ENCODE measurements around the gene RPL6. TPM values are rescaled to one million over a fixed set of nuclear protein-coding genes. Genes with fewer than 3 reads are reported as not detected.

RPL6 gene
- total and polyA plus RNA-seq, 9 of the 15 experiments (the other 6 are each of a cell fraction or from before 2014, with no cell fraction given): 1,519 to 3,103 (median 2,396) TPM

- TF ChIP-seq ZBTB33 (CRISPR knock-in tag; IDR thresholded peaks at IDR 0.05) (peak; percentile 59; the same call in 1 of the 2 replicates), ID3 (CRISPR knock-in tag; IDR thresholded peaks at IDR 0.05) (no peak), ID3 (tag; IDR thresholded peaks at IDR 0.05) (no peak), ZBED1 (IDR thresholded peaks at IDR 0.05) (no peak), TAF7 (tag; IDR thresholded peaks at IDR 0.05) (peak; percentile 73), VEZF1 (CRISPR knock-in tag; IDR thresholded peaks at IDR 0.05) (peak; percentile 100), ZNF586 (CRISPR knock-in tag; conservative IDR thresholded peaks at IDR 0.05) (no peak), E4F1 (CRISPR knock-in tag; IDR thresholded peaks at IDR 0.05; ENCODE audit: borderline replicate concordance) (no peak), CC2D1A (IDR thresholded peaks at IDR 0.05) (no peak), ZC3H8 (IDR thresholded peaks at IDR 0.05) (no peak), SMARCE1 (IDR thresholded peaks at IDR 0.05) (no peak), AFF1 (IDR thresholded peaks at IDR 0.05; ENCODE audit: low read depth in 1 of 2, partially characterized antibody in 2 of 2) (no peak), PML (IDR thresholded peaks at IDR 0.05; ENCODE audit: low read length) (peak; percentile 86), EWSR1 (IDR thresholded peaks at IDR 0.05; ENCODE audit: borderline replicate concordance, low read depth, partially characterized antibody) (no peak), SP1 (CRISPR knock-in tag; IDR thresholded peaks at IDR 0.05) (0 out of 2 replicates have a peak, but pooled peaks have one; percentile 47), MTA2 (IDR thresholded peaks at IDR 0.05; ENCODE audit: low read depth) (no peak), POLR2H (tag; IDR thresholded peaks at IDR 0.05; ENCODE audit: low read depth) (peak; percentile 86)
Observed at GRCh38 chr12:112418608-112419296, 9.3 kb upstream of the RPL6 start, which contains the start of gene PTPN11 (continued).

All from K562 (cell line).